ENCODE results near the gene NTSR2.

The NTSR2 gene

DNA sequence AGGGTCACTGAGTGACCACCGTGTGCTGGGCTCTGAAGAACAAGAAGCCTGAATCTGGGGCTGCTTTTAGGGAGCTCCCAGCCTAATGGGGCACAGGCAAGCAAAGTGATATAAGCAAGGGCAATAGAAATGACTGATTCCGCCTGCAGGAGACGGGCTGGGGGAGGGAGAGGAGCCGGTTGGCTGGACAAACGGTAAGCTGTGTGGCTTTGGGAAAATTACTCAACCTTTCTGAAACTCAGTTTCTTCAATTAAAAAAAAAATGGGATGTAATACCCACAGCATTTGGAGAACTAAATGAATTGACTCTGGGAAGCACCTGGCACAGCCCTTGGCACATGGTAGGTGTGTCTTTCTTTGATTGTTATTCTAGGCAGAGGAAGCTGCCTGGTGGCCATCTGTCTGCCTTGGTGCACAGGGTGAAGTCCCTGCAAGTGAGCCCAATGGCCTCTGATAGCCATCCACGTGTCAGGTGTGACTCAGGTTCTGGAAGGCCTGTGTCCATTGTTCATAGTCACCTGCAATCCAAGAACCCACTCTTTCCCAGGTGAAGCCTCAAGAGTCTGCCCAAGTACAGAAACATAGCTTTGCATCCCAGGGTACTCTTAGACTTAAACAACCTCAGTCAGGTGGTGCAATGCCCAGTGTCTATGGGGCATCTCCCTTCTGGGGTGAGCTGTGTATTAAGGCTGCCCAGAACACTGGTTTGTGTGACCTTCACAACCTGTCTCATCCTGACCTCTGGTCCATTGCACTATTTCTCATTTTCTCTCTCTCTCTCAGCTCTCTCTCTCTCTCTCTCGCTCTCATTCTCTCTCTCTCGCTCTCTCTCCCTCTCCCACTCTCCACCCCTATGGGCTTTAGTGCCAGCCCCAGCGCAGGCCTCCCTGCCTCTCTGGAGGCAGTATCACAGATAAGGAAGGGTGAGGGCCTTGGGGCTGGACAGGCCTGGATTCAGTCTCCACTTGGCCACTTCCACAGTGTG lies 30.0 kb upstream of the NTSR2 start:
- no peak for DNase-seq (ENCODE audit: low spot score)

DNA sequence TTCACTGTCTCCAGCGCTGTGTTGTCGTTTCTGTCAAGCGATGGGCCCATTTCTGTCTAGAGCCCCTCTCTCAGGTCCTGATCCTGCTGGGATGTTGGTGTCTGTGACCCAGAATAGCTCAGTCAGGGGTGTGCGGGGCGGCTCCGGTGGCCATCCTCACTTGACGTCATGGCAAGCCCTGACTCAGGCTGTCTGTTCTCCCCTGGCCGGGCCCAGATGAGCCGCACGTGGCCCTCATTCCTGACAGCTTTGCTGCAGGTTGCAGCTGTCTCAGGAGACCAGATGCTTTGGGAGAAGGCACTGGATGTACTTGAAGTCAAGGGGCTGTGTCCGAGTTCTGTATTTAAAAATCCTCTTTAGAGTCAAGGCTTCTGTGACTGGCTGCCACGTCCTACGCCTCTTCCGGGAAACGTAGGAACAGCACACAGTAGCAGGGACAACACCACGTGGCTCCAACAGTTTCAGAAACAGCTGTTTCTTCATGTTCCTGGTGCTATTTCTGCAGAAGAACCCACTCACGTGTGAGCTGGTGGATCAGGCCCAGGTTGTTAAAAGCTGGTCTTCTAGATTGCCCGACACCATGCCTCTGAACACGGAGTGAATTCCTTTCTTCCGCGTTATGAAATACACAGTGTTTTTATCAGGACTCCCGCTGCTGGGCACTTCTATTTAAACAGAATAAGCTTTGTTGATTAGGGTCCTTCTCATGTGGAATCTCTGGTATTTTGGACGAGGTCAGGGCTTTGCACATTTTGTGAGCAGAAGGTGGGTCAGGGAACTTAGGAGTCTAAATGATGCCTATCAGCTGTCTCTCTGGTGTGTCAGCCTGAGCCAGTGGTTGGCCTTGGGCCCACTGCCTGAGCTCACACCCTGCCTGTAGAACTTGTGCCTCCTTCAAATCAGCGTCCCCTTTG lies 28.3 kb upstream of the NTSR2 start:
- DNase-seq (ENCODE audit: low spot score): no peak

GRCh38 chr2:11697103-11697871 lies 27.3 kb upstream of the NTSR2 start:
- DNase-seq (ENCODE audit: low spot score): no peak

DNA sequence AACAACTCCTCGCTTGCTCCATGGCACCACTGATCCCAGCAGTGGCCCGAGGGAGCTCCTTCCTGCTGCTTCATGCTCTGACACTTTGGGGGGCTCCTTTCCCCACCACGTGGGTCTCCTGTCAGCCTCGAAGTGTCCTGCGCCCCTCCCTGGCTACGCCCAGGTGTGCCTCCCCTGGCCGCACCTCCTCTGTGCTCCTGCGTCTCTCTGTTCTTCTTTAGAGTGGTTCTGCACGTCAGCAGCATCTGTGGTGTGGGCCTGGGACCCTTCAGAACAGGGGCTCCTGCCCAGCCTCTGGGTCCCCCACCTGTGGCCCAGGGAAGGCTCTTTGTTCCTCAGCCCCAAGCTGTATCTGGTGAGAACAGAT lies 26.7 kb upstream of the NTSR2 start:
- no peak for DNase-seq (ENCODE audit: low spot score)

- no peak for DNase-seq (ENCODE audit: low spot score)
Observed at GRCh38 chr2:11695576-11695975, 25.6 kb upstream of the NTSR2 start.

- DNase-seq (ENCODE audit: low spot score): peak; percentile 58
Observed at GRCh38 chr2:11692966-11693521, 23.0 kb upstream of the NTSR2 start.

DNA sequence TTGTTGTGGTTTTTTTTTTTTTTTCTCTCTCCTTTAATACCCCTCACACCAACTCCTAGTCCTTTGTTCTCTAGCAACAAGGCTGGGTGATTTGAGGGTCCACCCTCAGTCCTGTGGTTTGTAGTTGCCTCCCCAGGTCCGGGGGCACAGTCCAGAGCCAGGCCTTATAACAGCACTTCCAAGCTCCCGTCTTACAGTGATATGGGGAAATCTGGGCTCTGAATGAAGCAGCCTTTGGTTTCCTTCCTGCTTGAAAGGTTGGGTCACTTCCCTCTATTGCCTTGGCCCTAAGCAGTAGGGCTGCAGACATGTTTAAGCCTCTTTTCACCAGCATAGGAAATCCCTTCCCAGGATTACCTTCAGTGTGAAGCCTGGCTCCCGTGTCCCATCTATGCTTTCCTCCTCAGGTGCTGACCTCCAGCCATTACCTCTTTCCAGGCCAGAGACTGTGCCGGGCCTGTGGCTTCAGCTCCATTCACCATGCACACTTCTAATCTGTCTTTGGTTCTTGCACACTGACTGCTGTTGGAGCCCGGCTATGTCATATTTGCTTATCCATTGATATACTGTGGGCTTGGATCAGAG lies 21.2 kb upstream of the NTSR2 start:
- no peak for DNase-seq (ENCODE audit: low spot score)

DNA sequence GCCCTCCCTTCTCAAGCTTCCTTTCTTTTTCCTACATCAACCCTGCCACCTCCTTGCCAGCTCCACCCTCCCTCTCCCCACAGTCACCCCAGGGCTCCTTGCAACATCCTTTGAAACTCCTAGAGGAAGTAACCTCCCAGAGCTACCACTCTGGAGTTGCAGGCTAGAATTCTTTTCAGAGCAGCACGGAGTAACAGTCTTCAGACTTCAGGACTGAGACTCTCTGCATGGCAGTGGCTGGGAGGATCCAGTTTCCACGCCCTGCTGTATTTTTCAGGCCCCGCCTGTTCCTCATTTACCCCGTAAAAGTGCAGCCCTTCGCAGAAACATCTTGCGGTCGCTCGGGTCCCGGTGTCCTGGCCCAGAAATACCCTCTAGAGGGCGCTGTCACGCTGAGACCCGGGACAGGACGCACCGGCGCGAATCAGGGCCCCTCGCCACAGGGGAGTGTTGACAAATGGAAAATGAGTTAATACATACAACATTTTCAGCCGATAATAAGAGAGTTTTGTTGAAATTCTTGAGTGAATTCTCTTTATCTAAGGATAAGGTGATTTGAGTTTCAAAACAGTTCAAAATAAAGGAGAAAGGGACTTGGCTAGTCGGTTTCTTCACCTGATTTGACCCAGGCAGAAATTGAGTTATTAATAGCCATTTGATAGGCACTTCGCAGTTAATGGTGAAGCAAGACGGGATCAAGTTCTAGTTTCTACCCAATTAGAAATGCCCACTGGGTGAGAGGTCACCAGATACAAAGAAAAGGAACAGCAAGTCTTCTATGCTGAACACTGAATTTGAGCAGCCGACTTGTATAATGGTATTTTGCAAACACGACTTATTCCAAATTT lies 18.5 kb upstream of the NTSR2 start:
- peak; percentile 64 for DNase-seq (ENCODE audit: low spot score)

- no peak for DNase-seq (ENCODE audit: low spot score)
Observed at GRCh38 chr2:11687736-11688135, 17.7 kb upstream of the NTSR2 start.

DNA sequence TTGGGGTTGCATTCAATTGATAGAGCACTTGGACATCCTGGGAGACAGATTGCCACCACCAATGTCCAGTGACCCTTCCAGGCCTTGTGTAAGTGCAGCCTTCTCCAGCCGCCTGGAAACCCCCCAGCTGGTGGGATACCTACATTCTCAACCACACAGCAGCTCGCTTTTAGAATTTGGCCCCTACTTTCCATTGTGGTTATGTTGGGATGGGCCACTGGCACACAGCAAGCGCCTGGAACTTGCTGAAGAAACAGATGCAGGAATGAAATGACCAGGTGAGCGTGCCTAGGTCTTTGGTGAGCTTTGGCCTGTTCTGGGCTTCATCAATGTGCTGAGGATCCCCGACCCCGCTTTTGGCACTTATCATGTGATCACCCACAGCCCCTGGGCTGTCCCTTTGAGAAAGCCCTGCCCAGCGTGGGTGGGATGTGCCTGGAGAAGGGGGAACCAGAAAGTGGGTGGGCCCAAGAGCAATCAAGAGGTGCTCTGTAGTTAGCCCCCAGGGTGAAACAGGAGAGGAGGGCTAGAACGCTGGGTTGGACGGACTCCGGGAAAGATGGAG lies 16.0 kb upstream of the NTSR2 start:
- DNase-seq (ENCODE audit: low spot score): no peak

DNA sequence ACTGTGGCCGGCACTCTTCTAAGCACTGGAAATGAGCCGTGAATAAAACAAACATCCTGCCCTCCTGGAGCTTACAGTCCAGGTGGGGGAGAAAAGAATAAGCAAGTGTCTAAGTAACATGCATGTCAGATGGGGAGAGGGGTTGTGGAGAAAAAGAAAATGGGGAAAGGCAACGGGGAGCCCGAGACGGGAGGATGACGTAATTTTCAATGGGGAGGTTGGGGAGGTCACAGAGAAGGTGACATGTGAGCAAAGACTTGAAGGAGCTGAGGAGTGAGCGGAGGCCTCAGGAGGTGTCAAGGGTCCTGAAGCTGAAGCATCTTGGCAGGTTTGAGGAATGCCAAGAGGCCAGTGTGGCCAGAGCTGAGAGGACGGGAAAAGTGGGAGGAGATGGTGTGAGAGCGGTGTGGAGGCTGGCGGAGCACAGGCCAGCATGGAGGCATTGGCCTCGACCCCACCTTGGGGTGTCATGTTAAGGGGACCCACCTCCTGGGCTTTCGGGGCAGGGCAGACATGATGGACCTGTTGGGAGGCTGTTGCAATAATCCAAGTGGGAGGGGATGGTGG lies 15.0 kb upstream of the NTSR2 start:
- no peak for DNase-seq (ENCODE audit: low spot score)

DNA sequence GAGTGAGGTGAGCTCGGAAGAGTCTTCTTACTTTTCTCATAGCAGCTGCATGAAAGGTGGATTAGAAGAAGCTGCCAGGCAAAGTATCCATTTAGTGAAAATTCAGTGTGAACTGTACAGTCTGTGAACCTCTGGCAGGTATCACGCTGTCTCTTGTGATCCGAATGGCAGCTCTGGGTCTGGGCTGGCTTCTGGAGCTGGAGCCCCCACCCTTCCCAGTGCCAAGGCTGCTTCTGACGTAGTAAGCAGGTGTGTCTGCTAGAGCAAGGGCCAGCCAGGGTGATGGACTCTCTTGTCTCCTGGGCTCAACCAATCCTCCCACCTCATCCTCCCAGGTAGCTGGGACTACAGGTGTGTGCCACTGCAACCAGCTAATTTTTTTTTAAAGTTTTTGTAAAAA lies 14.0 kb upstream of the NTSR2 start:
- DNase-seq (ENCODE audit: low spot score): no peak

- DNase-seq (ENCODE audit: low spot score): no peak
Observed at GRCh38 chr2:11683476-11683875, 13.5 kb upstream of the NTSR2 start.

GRCh38 chr2:11682590-11682915 lies 12.6 kb upstream of the NTSR2 start:
- no peak for DNase-seq (ENCODE audit: low spot score)

- no peak for DNase-seq (ENCODE audit: low spot score)
Observed at GRCh38 chr2:11681722-11682589, 12.0 kb upstream of the NTSR2 start.

DNA sequence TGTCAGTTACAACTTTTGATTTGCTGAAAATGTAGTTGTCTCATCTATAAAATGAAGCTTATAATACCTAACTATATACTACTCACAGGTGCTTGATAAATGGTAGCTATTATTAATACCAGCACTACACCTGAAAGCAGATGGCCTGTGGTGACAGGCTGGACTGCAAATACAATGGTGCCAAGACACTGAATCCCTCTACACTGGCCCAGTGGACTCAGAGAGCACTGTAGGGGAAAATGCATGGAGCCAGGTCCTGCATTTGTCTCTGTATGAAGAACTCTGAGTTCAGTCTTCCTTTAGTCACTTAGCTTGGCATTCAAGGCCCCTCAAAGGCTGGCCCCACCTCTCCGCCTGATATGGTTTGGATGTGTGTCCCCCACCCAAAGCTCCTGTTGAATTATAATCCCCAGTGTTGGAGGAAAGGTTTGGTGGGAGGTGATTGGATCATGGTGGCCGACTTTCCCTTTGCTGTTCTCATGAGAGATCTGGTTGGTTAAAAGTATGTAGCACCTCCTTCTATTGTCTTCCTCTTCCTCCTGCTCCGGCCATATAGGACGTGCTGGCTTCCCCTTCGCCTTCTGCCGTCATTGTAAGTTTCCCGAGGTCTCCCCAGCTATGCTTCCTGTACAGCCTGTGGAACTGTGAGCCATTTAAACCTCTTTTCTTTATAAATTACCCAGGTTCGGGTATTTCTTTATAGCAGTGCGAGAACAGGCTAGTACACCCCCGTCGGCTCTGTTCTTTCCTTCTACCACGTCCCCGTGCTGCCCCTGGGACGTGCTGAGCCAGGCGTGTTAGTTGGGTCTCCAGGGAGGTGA lies 11.1 kb upstream of the NTSR2 start:
- no peak for DNase-seq (ENCODE audit: low spot score)

- no peak for DNase-seq (ENCODE audit: low spot score)
Observed at GRCh38 chr2:11680182-11680900, 10.3 kb upstream of the NTSR2 start.

Data from putamen (tissue), 1 donor.